HG03064 (cell line): Measurements from ENCODE around the gene GH2.
"Not testable (repeated sequence)": the region's sequence is repeated elsewhere in the genome, so short reads cannot be mapped to it uniquely, and the experiment has no call there.

ENCODE experiments used
- ATAC-seq: cut with Tn5 transposase; IDR thresholded peaks from one replicate; pipeline ENCODE4 v1.9.1; 2021; ENCODE audit warnings: low read depth; ENCODE audit not compliant: unreplicated experiment

GH2 gene

DNA sequence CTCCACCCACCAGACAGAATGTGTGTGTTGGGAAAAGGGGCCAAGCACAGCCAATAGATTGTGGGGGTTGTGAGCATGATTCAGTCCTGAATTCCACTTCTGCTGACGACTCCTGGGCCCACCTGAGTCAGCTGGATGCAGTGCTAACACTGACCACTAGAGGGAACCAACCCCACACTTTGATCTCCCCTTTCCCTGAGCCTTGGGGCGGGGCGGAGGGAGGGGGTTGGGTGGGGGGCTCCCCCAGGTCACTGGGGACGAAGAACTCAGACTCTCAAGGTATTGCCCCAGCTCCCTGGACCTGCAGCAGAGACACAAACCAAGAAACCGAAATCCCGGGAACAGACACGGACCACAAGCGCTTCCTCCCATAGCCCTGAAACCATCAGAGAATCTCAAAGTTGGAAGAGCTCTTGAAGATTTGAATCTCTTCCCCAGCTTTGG is 29.9 kb upstream of the GH2 start:
- ATAC-seq: no peak

DNA sequence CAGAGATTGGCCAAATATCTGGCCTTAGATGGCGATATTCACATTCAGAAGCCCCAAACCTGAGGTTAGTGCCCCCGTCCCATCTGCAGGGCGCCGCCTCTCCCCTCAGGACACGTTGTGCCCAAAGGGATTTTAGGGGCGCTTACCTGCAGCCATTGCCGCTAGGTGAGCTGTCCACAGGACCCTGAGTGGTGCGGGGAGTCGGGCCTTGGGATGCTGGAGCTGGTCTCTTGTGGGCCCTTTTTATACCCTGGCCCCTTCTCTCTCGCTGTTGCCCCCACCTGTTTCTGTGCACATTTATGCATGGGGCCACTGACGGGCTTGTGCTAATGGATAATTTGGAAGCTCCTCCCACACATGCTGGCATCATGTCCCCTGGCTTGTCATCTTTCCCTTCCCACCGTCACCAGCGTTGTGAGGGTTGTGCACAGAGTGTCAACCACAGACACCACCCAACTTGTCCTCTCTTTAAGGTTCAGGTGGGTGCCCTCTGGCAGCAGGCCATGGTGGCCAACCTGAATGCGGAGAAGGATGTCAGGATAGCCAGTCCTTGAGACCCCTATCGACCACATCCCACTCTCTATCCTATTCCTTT is 29.4 kb upstream of the GH2 start, which contains the start of gene CSHL1:
CSHL1 (minus strand) TSS at position 218 of the 595 bp plus-strand sequence; CDS start at position 156, 62 bp downstream.
- ATAC-seq: no peak

DNA sequence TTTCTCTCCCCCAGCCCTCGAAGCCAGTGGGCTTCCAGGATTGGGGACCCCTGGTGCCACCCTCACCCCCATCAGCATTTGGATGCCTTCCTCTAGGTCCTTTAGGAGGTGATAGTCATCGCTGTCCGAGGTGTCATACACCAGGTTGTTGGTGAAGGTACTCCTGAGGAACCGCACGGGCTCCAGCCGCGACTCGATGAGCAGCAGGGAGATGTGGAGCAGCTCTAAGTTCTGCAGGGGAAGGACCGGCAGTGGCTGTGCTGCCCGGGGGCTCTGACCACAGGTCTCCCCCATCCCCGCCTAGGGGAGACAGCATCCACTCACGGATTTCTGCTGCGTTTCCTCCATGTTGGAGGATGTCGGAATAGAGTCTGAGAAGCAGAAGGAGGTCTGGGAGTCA is 28.4 kb upstream of the GH2 start:
- no peak for ATAC-seq

DNA sequence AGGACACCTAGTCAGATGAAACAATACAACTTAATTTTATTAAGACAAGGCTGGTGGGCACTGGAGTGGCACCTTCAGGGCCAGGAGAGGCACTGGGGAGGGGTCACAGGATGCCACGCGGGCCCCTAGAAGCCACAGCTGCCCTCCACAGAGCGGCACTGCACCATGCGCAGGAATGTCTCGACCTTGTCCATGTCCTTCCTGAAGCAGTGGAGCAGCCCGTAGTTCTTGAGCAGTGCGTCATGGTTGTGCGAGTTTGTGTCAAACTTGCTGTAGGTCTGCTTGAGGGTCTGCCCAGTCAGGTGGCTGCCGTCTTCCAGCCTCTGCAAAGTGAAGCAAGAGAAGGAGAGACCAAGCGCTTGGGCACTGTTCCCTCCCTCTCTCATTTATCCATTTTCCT is 27.8 kb upstream of the GH2 start:
- not testable (repeated sequence) for ATAC-seq

DNA sequence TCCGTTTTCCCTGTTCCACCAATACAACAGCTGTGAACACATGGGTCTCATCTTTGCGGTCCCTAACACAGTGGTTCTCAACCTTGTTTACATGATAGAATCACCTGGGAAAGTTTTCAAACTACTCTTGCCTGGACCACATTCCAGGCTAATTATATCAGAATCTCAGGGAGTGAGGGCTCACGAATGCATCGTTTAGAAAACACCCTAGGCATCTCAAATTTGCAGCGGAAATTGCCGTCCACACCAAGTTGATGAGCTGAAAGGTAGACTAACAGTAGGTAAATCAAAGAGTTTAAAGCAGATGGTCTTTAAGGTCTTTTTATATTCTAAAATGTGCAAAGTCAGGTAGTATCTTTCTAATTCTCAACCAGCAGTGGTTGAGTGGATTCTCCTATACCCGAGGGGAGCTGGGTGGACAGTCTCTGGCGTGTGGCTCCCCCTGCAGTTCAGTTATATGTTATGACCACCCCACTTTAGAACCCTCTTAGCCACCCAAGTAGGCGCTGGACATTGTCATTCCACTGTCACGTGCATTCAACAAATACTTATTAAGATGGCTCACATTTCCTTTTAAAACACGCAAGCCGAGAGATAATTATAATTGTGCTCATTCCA is 25.5 kb upstream of the GH2 start:
- ATAC-seq: not testable (repeated sequence)

DNA sequence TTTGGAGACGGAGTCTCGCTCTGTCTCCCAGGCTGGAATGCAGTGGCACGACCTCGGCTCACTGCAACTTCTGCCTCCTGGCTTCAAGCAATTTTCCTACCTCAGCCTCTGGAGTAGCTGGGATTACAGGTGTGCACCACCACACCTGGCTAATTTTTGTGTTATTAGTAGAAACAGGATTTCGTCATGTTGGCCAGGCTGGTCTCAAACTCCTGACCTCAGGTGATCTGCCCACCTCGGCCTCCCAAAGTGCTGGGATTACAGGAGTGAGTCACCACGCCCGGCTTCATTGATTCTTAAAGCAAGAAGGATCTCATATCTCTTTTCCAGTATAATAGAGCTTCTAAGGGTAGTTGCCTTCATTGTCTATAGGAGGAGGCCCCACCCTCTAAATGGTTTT is 23.1 kb upstream of the GH2 start:
- not testable (repeated sequence) for ATAC-seq

DNA sequence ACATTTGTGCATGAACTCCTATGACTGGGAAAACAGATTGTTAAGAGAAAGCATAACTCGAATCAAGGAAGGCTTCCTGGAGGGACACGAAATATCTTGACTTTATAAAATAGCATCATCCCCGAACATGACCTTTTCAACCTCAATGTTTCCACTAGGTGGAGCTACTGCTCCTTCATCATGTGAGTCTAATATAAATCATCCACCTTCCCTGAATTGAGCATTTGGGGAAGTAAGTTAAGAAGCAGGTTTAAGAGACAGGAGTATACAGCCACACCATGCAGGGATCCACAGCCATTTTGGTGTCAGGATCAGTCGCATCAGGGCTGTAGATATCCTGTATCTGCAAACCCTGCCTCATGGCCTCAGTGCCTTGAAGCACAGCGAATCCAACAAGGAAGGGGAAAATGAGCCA is 22.1 kb upstream of the GH2 start:
- not testable (repeated sequence) for ATAC-seq

DNA sequence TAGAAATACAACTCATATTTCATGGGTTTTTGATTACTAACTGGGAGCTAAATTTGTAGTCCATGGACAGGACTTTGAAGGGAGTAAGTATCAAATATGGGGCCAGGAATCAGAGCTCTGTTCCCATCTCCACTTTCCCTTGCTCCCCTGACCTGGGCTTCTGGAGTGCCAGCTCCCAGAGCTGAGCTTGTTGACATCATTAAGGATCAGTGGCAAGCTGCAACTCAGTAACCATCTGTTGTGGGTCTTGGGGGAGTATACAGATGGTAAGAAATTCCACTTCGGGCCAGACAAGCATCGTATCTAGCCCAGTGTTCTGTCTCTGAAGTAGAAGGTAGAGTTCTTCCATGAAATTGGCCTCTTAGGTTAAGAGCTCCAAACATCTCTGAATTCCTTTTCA is 20.2 kb upstream of the GH2 start:
- ATAC-seq: not testable (repeated sequence)

DNA sequence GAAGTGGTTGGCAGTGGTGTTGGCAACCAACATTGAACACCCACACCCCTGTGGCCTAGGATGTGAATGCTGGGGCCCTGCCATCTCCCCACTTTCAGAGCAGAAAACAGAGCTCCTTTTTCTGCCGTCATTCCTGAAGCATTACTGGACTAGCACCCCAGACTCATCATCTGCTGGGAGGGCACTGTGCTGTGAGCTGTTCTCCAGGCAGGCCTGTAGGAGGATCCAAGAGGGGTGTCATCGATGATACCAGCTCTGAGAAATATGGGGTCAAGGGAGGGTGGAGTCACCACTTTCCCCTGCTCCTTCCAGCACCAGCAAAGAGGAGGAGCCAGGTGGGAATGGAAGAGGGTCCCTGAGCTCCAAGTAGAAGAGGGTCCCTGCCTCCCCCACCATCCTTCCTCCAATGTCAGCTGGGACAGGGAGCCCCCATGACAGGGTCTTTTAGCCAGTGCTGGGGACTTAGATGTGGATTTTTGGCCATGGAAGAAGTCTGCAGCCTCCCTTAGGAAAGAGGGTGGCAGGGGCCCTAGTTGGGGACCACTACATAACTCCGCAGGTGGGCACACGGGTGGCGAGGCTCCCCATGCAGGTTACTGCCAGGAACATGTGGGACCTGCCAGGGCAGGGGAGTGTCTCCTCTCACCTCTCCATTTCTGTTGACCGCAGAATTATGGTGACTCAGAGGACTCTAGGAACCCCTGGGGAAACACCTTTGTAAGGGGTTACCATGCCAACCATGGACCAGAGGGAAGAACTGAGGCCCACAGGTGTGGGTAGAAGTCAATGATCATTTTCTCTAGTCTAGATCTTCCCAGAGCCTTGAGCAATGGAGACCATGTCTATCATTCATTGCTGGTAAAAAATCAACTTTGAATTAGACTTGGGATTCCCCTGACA is 17.4 kb upstream of the GH2 start:
- ATAC-seq: not testable (repeated sequence)

DNA sequence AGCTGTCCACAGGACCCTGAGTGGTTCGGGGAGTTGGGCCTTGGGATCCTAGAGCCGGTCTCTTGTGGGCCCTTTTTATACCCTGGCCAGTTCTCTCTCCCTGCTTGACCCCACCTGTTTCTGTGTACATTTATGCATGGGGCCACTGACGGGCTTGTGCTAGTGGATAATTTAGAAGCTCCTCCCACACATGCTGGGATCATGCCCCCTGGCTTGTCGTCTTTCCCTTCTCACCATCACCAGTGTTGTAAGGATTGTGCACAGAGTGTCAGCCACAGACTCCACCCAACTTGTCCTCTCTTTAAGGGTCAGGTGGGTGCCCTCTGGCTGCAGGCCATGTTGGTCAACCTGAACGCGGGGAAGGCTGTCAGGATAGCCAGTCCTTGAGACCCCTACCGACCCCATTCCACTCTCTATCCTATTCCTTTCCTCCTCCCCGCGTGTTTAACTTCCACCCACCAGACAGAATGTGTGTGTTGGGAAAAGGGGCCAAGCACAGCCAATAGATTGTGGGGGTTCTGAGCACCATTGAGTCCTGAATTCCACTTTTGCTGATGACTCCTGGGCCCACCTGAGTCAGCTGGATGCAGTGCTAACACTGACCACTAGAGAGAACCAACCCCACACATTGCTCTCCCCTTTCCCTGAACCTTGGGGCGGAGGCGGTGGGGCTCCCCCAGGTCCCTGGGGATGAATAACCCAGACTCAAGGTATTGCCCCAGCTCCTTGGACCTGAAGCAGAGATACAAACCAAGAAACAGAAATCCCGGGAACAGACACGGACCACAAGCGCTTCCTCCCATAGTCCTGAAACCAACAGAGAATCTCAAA is 15.0 kb upstream of the GH2 start, which contains the start of gene CSH1:
CSH1 (minus strand) TSS at position 51 of the 831 bp plus-strand sequence. CDS start 63 bp downstream, outside the sequence.
- ATAC-seq: not testable (repeated sequence)

DNA sequence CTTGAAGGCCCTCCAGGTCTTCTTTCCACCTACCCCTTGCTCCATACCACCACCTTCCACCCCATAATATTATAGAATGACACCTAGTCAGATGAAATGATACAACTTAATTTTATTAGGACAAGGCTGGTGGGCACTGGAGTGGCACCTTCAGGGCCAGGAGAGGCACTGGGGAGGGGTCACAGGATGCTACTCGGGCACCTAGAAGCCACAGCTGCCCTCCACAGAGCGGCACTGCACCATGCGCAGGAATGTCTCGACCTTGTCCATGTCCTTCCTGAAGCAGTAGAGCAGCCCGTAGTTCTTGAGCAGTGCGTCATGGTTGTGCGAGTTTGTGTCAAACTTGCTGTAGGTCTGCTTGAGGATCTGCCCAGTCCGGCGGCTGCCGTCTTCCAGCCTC is 13.1 kb upstream of the GH2 start:
- ATAC-seq: not testable (repeated sequence)

DNA sequence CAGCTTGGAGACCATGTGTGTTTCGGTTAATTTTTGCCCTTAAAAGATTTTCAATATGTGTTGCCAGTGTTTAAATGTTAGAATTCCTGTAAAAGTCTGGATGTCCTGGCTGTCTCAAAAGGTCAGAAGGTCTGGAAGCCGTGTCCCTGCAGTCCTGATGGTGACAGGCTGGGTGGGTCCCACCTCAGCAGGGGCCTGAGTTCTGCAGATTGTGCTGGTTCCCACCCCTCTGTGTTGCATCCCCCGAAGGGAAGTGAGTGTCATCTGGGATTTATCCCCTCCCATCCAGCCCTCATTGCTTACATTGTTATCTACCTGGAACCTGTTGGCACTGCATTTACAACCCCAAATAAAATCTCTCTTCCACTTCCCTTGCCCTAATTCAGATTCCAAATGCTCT is 12.3 kb upstream of the GH2 start:
- ATAC-seq: not testable (repeated sequence)

DNA sequence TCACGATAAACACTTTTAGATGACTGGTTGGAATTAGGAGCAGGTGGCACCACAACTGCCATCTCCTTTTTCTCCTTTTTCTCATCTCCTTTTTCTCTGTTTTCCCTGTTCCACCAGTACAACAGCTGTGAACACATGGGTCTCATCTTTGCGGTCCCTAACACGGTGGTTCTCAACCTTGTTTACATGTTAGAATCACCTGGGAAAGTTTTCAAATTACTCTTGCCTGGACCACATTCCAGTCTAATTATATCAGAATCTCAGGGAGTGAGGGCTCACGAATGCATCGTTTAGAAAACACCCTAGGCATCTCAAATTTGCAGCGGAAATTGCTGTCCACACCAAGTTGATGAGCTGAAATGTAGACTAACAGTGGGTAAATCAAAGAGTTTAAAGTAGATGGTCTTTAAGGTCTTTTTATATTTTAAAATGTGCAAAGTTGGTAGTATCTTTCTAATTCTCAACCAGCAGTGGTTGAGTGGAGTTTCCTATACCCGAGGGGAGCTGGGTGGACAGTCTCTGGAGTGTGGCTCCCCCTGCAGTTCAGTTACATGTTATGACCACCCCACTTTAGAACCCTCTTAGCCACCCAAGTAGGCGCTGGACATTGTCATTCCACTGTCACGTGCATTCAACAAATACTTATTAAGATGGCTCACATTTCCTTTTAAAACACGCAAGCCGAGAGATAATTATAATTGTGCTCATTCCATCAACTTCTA is 10.7 kb upstream of the GH2 start:
- ATAC-seq: not testable (repeated sequence)

DNA sequence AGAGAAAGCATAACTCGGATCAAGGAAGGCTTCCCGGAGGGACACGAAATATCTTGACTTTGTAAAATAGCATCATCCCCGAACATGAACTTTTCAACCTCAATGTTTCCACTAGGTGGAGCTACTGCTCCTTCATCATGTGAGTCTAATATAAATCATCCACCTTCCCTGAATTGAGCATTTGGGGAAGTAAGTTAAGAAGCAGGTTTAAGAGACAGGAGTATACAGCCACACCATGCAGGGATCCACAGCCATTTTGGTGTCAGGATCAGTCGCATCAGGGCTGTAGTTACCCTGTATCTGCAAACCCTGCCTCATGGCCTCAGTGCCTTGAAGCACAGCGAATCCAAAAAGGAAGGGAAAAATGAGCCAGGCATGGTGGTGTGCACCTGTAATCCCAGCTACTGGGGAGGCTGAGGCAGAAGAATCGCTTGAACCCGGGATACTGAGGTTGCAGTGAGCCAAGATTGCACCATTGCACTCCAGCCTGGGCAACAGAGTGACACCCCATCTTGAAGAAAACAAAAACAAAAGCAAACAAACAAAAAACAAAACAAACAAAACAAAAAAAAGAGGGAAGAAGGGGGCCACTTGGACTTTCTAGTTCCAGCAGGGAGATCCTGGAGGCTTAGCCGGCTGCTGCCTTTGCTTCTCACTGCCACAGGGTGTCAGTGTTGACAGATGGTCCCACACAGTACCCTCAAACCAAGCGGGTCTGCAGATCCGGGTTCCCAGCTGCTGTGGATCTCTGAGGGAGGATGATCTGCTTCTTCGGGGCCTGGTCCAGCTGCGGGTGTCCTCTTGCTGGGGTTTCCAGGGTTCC is 7.5 kb upstream of the GH2 start:
- ATAC-seq: not testable (repeated sequence)

DNA sequence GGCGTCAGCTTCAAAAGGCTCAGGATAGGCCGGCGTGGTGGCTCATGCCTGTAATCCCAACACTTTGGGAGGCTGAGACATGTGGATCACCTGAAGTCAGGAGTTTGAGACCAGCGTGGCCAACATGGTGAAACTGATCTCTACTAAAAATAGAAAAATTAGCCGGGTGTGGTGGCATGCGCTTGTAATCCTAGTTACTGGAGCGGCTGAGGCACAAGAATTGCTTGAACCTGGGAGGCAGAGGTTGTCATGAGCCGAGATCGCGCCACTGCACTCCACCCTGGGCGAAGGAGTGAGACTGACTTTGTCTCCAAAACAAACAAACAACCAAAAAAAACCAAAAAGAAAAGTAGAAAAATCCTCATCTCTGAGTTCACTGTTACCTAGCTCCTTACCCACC is 3.4 kb upstream of the GH2 start:
- ATAC-seq: not testable (repeated sequence)

DNA sequence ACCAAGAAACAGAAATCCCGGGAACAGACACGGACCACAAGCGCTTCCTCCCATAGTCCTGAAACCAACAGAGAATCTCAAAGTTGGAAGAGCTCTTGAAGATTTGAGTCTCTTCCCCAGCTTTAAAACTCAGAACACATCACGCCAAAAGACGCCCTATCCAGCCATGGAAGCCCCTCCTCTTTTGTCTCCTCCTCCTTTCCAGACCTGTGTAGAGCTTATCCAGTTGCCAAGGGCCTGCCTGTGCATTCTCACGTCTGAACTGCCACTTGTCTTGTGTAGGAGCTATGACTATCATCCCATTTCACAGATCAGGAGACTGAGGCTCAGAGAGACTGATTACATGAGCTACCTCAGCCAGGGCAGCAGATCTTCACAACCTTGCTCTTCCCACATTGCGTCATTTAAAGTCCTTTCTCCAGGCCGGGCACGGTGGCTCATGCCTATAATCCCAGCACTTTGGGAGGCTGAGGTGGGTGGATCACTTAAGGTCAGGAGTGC is 932 bp upstream of the GH2 start:
- not testable (repeated sequence) for ATAC-seq

DNA sequence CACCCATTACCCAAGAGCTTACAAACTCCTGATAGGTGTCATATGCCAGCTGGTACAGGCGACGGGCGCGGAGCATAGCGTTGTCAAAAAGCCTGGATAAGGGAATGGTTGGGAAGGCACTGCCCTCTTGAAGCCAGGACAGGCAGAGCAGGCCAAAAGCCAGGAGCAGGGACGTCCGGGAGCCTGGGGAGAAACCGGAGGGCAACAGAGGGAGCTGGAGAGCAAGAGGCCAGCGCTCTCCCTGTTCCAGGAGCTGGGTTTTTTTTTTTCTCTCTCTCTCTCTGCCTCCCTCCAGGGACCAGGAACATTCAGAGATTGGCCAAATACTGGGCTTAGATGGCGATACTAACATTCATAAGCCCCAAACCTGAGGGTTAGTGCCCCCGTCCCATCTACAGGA is 407 bp downstream of the GH2 start:
- not testable (repeated sequence) for ATAC-seq

DNA sequence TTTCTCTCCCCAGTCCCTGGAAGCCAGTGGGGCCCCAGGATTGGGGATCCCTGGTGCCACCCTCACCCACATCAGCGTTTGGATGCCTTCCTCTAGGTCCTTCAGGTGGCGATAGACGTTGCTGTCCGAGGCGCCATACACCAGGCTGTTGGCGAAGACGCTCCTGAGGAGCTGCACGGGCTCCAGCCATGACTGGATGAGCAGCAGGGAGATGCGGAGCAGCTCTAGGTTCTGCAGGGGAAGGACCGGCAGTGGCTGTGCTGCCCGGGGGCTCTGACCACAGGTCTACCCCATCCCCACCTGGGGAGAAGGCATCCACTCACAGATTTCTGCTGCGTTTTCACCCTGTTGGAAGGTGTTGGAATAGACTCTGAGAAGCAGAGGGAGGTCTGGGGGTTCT is 1.0 kb downstream of the GH2 start:
- ATAC-seq: no peak

DNA sequence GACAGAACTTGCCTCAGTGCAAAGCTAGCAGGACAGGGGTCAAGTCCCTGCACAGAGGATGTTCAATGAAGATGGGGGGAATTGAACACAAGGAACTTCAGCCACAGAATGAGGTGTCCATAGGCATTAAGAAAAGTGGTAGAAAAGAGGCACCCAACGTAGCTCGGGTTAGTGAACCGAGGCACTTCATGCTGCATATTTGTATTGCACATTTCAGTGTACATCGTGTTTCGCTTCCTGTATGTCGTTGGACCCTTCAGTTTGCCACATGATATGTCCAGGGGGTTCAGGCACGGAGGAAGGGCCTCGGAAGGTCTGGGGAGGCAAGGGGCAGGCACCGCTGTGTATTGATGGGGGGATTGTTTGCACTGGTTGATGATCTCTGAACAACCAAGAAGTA is 3.3 kb downstream of the GH2 start:
- not testable (repeated sequence) for ATAC-seq
